GM23338 (cell line): Measurements from ENCODE around the gene EBLN1. TPM values are rescaled to one million over a fixed set of nuclear protein-coding genes. Genes with fewer than 3 reads are reported as not detected.

Source experiments
- ATAC-seq: fragments of 200-7000 bp; cut with Tn5 transposase; 3 replicates; pipeline ENCODE4 v1.9.1; 2020
- DNase-seq: peaks from one replicate; pipeline ENCODE4 v3.0.0-alpha.2; 2015; ENCODE audit warnings: low spot score
- H2AFZ ChIP-seq: fragments of 200-600 bp; sonication (generic); 2 replicates; pipeline ENCODE4 v1.8.0; 2016; ENCODE audit warnings: antibody characterized with exemption, mild to moderate bottlenecking, moderate library complexity
- H3F3A ChIP-seq: fragments of 200-600 bp; sonication (generic); replicated peaks from 2 replicates; pipeline ENCODE4 v1.8.0; 2017; ENCODE audit warnings: antibody characterized with exemption, mixed run types, low read depth
- H3K27ac ChIP-seq: fragments of 200-600 bp; sonication (generic); 2 replicates; pipeline ENCODE4 v1.6.1; 2016; ENCODE audit warnings: low read depth
- H3K27me3 ChIP-seq: fragments of 200-600 bp; sonication (generic); 2 replicates; pipeline ENCODE4 v1.8.0; 2016; ENCODE audit warnings: mild to moderate bottlenecking, mixed run types, moderate library complexity; ENCODE audit not compliant: insufficient read depth
- H3K36me3 ChIP-seq: fragments of 200-600 bp; sonication (generic); 2 replicates; pipeline ENCODE4 v1.8.0; 2016; ENCODE audit warnings: mild to moderate bottlenecking; ENCODE audit not compliant: insufficient read depth
- H3K4me1 ChIP-seq: fragments of 200-600 bp; sonication (generic); 2 replicates; pipeline ENCODE4 v1.8.0; 2016; ENCODE audit warnings: mild to moderate bottlenecking, moderate library complexity; ENCODE audit not compliant: insufficient read depth
- H3K4me2 ChIP-seq: fragments of 200-600 bp; sonication (generic); 2 replicates; pipeline ENCODE4 v1.7.1; 2017; ENCODE audit warnings: mixed run types
- H3K4me3 ChIP-seq: fragments of 200-600 bp; sonication (generic); 2 replicates; pipeline ENCODE4 v1.6.1; 2016; ENCODE audit warnings: mixed run types
- H3K79me2 ChIP-seq: fragments of 200-600 bp; sonication (generic); replicated peaks from 2 replicates; pipeline ENCODE4 v1.8.0; 2017; ENCODE audit warnings: mild to moderate bottlenecking; ENCODE audit not compliant: insufficient read depth
- H3K9me2 ChIP-seq: fragments of 200-600 bp; sonication (generic); 2 replicates; pipeline ENCODE4 v1.8.0; 2017; ENCODE audit not compliant: insufficient read depth
- H4K20me1 ChIP-seq: fragments of 200-600 bp; sonication (generic); replicated peaks from 2 replicates; pipeline ENCODE4 v1.8.0; 2017; ENCODE audit warnings: mild to moderate bottlenecking; ENCODE audit not compliant: insufficient read depth
- H3K27ac Mint-ChIP-seq: 2 replicates; pipeline ENCODE4 v1.8.0; 2020; ENCODE audit warnings: inconsistent platforms, mild to moderate bottlenecking, moderate library complexity, mixed read lengths
- H3K27me3 Mint-ChIP-seq: 3 replicates; pipeline ENCODE4 v1.8.0; 2022; ENCODE audit warnings: low read depth, mild to moderate bottlenecking, moderate library complexity, mixed read lengths, inconsistent platforms; ENCODE audit not compliant: insufficient read depth, poor library complexity
- H3K36me3 Mint-ChIP-seq: 3 replicates; pipeline ENCODE4 v1.8.0; 2021; ENCODE audit warnings: low read depth, mild to moderate bottlenecking, inconsistent platforms, moderate library complexity, mixed read lengths
- H3K4me1 Mint-ChIP-seq: 3 replicates; pipeline ENCODE4 v1.8.0; 2020; ENCODE audit warnings: mild to moderate bottlenecking, inconsistent platforms, mixed read lengths
- H3K4me3 Mint-ChIP-seq: 3 replicates; pipeline ENCODE4 v1.8.0; 2021; ENCODE audit warnings: moderate library complexity, mild to moderate bottlenecking, inconsistent platforms, mixed read lengths
- H3K9me3 Mint-ChIP-seq: 3 replicates; pipeline ENCODE4 v1.8.0; 2020; ENCODE audit warnings: moderate library complexity, mild to moderate bottlenecking, inconsistent platforms, mixed read lengths
- CREB1 ChIP-seq: fragments of 250-450 bp; sonication (Bioruptor Pico); IDR thresholded peaks from 2 replicates; pipeline ENCODE4 v1.5.0; 2020; ENCODE audit warnings: low read depth, mild to moderate bottlenecking, moderate library complexity
- EZH2 ChIP-seq: fragments of 200-600 bp; sonication (generic); IDR thresholded peaks from one replicate; pipeline ENCODE4 v1.8.0; 2017; ENCODE audit warnings: antibody characterized with exemption, mild to moderate bottlenecking, low read depth; ENCODE audit not compliant: unreplicated experiment
- EZH2phosphoT487 ChIP-seq: fragments of 200-600 bp; sonication (generic); IDR thresholded peaks from one replicate; pipeline ENCODE4 v1.8.1; 2018; ENCODE audit warnings: antibody characterized with exemption; ENCODE audit not compliant: unreplicated experiment
- JUNB ChIP-seq: IDR thresholded peaks from one replicate; pipeline ENCODE4 v1.6.1; 2016; ENCODE audit warnings: antibody characterized with exemption; ENCODE audit not compliant: unreplicated experiment
- NANOG ChIP-seq: IDR thresholded peaks from 2 replicates; pipeline ENCODE4 v1.6.1; 2016; ENCODE audit warnings: antibody characterized with exemption, borderline replicate concordance
- POLR2AphosphoS5 ChIP-seq: IDR thresholded peaks from 2 replicates; pipeline ENCODE4 v1.6.1; 2016; ENCODE audit warnings: antibody characterized with exemption, low read depth
- STAT1 ChIP-seq: IDR thresholded peaks from one replicate; pipeline ENCODE4 v1.6.1; 2016; ENCODE audit warnings: antibody characterized with exemption; ENCODE audit not compliant: unreplicated experiment
- ZNF114 ChIP-seq: fragments of 250-450 bp; sonication (Bioruptor Pico); IDR thresholded peaks from 2 replicates; pipeline ENCODE4 v1.5.0; 2020; ENCODE audit warnings: mild to moderate bottlenecking, moderate library complexity
- ZNF331 ChIP-seq: fragments of 250-450 bp; sonication (Bioruptor Pico); IDR thresholded peaks from 2 replicates; pipeline ENCODE4 v1.5.0; 2020; ENCODE audit warnings: low read depth, mild to moderate bottlenecking, moderate library complexity
- polyA plus RNA-seq: library from polyadenylated mRNA; unstranded; fragments of >200 nt; fragmentation: Nextera tagmentation; extraction: Ambion mirVana; gene quantifications from 2 replicates; pipeline ENCODE4 v1.2.1, GENCODE V29; 2016
- total RNA-seq: library from RNA; depleted of rRNA; stranded (reverse); fragments of >200 nt; shearing (Covaris generic); gene quantifications from 2 replicates; pipeline ENCODE4 v1.2.3, GENCODE V29; 2014
- TF ChIP-seq, protein P1 (sequence below), 2 experiments: fragments of 200-600 bp in 1 of 2; sonication (generic) in 1 of 2; conservative IDR thresholded peaks; 2 replicates each; pipeline versions ENCODE4 v1.5.1 to v1.6.1; 2016 to 2017; ENCODE audit warnings: antibody characterized with exemption in 2 of 2, low read depth in 2 of 2, mild to moderate bottlenecking in 2 of 2, moderate library complexity in 1 of 2
- TF ChIP-seq, protein P2 (sequence below): IDR thresholded peaks from 2 replicates; pipeline ENCODE4 v1.6.1; 2016; ENCODE audit warnings: antibody characterized with exemption
- TF ChIP-seq, protein P3 (sequence below): fragments of 250-450 bp; sonication (Bioruptor Pico); IDR thresholded peaks from 2 replicates; pipeline ENCODE4 v1.5.0; 2020; ENCODE audit warnings: mild to moderate bottlenecking, moderate library complexity
- TF ChIP-seq, protein P4 (sequence below): IDR thresholded peaks from one replicate; pipeline ENCODE4 v1.6.1; 2018; ENCODE audit warnings: antibody characterized with exemption; ENCODE audit not compliant: unreplicated experiment

The EBLN1 gene
- total and polyA plus RNA-seq, 2 experiments from 2014 or later = not detected

DNA sequence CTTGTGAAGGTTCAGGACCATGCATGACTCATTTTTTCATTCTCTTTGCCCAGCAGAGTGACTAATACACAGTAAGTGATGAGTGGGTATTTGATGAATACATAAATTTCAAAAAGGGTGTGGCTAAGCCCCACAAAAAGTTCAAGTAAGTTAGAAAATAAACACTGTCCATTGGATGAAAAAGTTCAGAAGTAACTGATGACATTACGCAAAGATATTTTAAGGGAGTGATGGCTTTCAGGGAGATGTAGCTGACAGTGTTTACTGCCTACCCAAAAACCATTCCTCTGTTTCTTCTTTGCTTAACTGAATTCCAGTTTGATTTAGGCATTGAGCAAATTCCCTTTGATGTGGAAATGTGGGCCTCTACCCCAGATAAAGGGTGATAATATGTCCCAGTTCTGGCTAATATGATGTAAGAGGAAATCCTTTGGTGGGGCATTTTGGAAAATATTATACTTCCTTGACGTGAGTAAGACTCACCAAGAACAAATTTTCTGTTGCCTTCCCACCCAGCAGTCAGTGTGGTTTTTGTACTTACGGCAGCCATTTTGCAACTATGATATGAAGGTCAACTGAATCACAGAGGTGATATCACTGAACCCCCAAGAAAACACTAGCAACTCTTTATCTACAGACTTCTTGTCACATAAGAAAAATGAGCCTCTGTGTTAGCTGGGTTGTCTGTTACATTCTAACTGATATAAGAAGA, 29.0 kb upstream of the EBLN1 start:
- H3K27me3 Mint-ChIP-seq = peaks cover 34% of the 10 kb centered on the region
- no peak overlapping the region for H3K4me3 Mint-ChIP-seq
- TF ChIP-seq, protein P1, sequence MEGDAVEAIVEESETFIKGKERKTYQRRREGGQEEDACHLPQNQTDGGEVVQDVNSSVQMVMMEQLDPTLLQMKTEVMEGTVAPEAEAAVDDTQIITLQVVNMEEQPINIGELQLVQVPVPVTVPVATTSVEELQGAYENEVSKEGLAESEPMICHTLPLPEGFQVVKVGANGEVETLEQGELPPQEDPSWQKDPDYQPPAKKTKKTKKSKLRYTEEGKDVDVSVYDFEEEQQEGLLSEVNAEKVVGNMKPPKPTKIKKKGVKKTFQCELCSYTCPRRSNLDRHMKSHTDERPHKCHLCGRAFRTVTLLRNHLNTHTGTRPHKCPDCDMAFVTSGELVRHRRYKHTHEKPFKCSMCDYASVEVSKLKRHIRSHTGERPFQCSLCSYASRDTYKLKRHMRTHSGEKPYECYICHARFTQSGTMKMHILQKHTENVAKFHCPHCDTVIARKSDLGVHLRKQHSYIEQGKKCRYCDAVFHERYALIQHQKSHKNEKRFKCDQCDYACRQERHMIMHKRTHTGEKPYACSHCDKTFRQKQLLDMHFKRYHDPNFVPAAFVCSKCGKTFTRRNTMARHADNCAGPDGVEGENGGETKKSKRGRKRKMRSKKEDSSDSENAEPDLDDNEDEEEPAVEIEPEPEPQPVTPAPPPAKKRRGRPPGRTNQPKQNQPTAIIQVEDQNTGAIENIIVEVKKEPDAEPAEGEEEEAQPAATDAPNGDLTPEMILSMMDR (conservative IDR thresholded peaks at IDR 0.05; ENCODE audit: low read depth in 2 of 2) = no peak
- TF ChIP-seq, protein P2, sequence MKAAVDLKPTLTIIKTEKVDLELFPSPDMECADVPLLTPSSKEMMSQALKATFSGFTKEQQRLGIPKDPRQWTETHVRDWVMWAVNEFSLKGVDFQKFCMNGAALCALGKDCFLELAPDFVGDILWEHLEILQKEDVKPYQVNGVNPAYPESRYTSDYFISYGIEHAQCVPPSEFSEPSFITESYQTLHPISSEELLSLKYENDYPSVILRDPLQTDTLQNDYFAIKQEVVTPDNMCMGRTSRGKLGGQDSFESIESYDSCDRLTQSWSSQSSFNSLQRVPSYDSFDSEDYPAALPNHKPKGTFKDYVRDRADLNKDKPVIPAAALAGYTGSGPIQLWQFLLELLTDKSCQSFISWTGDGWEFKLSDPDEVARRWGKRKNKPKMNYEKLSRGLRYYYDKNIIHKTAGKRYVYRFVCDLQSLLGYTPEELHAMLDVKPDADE = no peak
- TF ChIP-seq, protein P3, sequence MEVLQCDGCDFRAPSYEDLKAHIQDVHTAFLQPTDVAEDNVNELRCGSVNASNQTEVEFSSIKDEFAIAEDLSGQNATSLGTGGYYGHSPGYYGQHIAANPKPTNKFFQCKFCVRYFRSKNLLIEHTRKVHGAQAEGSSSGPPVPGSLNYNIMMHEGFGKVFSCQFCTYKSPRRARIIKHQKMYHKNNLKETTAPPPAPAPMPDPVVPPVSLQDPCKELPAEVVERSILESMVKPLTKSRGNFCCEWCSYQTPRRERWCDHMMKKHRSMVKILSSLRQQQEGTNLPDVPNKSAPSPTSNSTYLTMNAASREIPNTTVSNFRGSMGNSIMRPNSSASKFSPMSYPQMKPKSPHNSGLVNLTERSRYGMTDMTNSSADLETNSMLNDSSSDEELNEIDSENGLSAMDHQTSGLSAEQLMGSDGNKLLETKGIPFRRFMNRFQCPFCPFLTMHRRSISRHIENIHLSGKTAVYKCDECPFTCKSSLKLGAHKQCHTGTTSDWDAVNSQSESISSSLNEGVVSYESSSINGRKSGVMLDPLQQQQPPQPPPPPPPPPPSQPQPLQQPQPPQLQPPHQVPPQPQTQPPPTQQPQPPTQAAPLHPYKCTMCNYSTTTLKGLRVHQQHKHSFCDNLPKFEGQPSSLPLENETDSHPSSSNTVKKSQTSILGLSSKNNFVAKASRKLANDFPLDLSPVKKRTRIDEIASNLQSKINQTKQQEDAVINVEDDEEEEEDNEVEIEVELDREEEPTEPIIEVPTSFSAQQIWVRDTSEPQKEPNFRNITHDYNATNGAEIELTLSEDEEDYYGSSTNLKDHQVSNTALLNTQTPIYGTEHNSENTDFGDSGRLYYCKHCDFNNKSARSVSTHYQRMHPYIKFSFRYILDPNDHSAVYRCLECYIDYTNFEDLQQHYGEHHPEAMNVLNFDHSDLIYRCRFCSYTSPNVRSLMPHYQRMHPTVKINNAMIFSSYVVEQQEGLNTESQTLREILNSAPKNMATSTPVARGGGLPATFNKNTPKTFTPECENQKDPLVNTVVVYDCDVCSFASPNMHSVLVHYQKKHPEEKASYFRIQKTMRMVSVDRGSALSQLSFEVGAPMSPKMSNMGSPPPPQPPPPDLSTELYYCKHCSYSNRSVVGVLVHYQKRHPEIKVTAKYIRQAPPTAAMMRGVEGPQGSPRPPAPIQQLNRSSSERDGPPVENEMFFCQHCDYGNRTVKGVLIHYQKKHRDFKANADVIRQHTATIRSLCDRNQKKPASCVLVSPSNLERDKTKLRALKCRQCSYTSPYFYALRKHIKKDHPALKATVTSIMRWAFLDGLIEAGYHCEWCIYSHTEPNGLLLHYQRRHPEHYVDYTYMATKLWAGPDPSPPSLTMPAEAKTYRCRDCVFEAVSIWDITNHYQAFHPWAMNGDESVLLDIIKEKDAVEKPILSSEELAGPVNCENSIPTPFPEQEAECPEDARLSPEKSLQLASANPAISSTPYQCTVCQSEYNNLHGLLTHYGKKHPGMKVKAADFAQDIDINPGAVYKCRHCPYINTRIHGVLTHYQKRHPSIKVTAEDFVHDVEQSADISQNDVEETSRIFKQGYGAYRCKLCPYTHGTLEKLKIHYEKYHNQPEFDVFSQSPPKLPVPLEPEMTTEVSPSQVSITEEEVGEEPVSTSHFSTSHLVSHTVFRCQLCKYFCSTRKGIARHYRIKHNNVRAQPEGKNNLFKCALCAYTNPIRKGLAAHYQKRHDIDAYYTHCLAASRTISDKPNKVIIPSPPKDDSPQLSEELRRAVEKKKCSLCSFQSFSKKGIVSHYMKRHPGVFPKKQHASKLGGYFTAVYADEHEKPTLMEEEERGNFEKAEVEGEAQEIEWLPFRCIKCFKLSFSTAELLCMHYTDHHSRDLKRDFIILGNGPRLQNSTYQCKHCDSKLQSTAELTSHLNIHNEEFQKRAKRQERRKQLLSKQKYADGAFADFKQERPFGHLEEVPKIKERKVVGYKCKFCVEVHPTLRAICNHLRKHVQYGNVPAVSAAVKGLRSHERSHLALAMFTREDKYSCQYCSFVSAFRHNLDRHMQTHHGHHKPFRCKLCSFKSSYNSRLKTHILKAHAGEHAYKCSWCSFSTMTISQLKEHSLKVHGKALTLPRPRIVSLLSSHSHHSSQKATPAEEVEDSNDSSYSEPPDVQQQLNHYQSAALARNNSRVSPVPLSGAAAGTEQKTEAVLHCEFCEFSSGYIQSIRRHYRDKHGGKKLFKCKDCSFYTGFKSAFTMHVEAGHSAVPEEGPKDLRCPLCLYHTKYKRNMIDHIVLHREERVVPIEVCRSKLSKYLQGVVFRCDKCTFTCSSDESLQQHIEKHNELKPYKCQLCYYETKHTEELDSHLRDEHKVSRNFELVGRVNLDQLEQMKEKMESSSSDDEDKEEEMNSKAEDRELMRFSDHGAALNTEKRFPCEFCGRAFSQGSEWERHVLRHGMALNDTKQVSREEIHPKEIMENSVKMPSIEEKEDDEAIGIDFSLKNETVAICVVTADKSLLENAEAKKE (CRISPR knock-in tag) = no peak
- no peak for TF ChIP-seq ZNF114
- no peak for TF ChIP-seq NANOG
- no peak for TF ChIP-seq EZH2phosphoT487
- TF ChIP-seq, protein P4, sequence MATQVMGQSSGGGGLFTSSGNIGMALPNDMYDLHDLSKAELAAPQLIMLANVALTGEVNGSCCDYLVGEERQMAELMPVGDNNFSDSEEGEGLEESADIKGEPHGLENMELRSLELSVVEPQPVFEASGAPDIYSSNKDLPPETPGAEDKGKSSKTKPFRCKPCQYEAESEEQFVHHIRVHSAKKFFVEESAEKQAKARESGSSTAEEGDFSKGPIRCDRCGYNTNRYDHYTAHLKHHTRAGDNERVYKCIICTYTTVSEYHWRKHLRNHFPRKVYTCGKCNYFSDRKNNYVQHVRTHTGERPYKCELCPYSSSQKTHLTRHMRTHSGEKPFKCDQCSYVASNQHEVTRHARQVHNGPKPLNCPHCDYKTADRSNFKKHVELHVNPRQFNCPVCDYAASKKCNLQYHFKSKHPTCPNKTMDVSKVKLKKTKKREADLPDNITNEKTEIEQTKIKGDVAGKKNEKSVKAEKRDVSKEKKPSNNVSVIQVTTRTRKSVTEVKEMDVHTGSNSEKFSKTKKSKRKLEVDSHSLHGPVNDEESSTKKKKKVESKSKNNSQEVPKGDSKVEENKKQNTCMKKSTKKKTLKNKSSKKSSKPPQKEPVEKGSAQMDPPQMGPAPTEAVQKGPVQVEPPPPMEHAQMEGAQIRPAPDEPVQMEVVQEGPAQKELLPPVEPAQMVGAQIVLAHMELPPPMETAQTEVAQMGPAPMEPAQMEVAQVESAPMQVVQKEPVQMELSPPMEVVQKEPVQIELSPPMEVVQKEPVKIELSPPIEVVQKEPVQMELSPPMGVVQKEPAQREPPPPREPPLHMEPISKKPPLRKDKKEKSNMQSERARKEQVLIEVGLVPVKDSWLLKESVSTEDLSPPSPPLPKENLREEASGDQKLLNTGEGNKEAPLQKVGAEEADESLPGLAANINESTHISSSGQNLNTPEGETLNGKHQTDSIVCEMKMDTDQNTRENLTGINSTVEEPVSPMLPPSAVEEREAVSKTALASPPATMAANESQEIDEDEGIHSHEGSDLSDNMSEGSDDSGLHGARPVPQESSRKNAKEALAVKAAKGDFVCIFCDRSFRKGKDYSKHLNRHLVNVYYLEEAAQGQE = no peak
- no peak for TF ChIP-seq ZNF331 (CRISPR knock-in tag)
- no peak for TF ChIP-seq STAT1
- no peak for TF ChIP-seq EZH2
- no peak for TF ChIP-seq CREB1
- no peak for TF ChIP-seq JUNB
- TF ChIP-seq POLR2AphosphoS5 = no peak
- H3K79me2 ChIP-seq = no peaks in the 10 kb centered on the region
- no peaks in the 10 kb centered on the region for H3K36me3 ChIP-seq
- H3K27ac Mint-ChIP-seq = no peak overlapping the region
- H2AFZ ChIP-seq = no peak overlapping the region
- peaks cover 9% of the 10 kb centered on the region for H3K4me1 ChIP-seq
- no peak for DNase-seq
- H4K20me1 ChIP-seq = no peaks in the 10 kb centered on the region
- peaks cover 14% of the 10 kb centered on the region for H3K4me1 Mint-ChIP-seq
- H3K9me2 ChIP-seq = peaks cover 8% of the 10 kb centered on the region
- no peak overlapping the region for H3K27ac ChIP-seq
- 0 out of 2 replicates have a peak, but pooled peaks cover 3% of the 10 kb centered on the region for H3F3A ChIP-seq
- H3K36me3 Mint-ChIP-seq = no peaks in the 10 kb centered on the region
- H3K4me2 ChIP-seq = no peak overlapping the region
- H3K4me3 ChIP-seq = no peak overlapping the region
- H3K27me3 ChIP-seq = peaks cover 48% of the 10 kb centered on the region
- no peaks in the 10 kb centered on the region for H3K9me3 Mint-ChIP-seq
- ATAC-seq = no peak
